HG03108 (cell line): ENCODE measurements around the gene MST1R.

ENCODE experiments used
- ATAC-seq: cut with Tn5 transposase; IDR thresholded peaks from one replicate; pipeline ENCODE4 v1.9.1; 2021; ENCODE audit warnings: moderate library complexity; ENCODE audit not compliant: unreplicated experiment

MST1R gene

DNA sequence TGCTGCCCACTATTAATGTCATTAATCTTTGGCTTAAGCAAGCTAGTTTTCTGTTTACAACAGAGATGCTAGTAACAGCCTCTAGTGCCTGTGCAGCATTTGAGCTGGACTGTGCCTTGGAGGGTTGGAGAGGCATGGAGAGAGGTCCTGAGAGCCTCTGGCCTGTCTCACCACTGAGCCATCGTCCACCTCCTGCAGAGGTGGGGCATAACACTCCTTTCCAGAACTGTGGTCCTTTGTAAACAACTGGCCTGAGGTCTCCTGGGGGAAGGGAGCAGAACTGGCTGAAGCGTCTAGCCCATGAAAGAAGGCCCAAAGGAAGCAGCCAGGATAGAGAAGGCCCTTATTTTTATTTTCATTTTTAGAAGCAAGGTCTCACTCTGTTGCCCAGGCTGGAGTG lies 24.0 kb downstream of the MST1R start:
- no peak for ATAC-seq

GRCh38 chr3:49878686-49879085 lies 25.0 kb downstream of the MST1R start:
- ATAC-seq, result no peak

DNA sequence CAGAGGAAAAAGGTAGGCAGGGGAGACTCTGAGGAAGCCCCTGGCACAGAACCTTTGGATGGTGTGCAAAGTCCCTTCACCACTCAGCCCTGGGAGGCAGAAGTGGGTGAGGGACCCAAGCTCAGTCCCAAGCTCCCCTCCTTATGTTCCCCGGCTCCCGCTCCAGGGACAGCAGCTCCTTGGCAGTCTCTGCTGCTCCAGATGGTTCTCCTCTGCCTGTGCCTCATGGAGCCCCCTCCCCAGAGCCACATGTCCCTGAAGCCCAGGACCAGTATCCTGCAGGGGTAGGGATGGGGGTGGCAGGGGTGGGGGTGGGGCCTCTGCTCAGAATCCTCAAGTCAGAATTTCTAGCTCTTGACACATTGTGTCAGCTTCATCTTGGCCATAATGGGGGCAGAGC lies 26.0 kb downstream of the MST1R start:
- ATAC-seq, result no peak

DNA sequence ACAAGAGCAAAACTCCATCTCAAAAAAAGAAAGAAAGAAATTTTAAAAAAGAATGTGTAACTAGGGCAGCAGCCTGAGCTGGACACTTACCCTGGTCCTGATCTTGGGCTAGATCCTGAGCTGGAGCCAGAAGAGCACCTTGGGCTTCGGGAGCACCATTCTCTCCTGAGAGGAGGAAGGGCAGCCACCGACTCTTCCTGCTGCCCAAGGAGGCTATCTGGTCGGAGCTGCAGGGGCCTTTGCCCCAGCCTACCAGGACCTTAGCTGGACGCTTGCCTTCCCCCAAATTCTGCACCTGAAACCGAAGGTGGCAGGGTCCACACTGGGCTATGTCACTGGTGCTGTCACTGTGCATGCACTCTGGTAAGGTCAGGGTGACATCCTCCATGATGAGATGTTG lies 27.1 kb downstream of the MST1R start:
- no peak for ATAC-seq

DNA sequence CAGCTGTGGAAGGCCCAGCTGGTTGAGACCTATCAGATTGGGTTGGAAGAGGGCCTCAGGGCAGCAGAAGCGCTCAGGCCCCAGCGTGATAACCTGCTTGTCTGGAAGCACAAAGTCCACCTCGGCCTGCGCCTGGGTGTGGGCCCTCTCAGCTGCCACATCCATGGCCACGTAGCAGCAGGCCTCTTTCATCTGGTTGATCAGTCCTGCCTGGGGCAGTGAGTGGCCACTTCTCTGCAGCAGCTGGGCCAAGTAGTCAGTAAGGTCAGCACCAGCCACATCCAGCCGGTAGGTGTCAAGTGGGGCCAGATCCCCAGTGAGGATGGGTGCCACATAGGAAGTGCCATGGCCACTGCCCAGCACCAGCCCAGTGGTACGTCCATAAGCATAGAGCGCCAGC lies 30.1 kb downstream of the MST1R start:
- no peak for ATAC-seq

GRCh38 chr3:49872801-49873281 lies 30.8 kb downstream of the MST1R start:
- no peak for ATAC-seq

- no peak for ATAC-seq
Measured at GRCh38 chr3:49871531-49872153, 32.0 kb downstream of the MST1R start.

DNA sequence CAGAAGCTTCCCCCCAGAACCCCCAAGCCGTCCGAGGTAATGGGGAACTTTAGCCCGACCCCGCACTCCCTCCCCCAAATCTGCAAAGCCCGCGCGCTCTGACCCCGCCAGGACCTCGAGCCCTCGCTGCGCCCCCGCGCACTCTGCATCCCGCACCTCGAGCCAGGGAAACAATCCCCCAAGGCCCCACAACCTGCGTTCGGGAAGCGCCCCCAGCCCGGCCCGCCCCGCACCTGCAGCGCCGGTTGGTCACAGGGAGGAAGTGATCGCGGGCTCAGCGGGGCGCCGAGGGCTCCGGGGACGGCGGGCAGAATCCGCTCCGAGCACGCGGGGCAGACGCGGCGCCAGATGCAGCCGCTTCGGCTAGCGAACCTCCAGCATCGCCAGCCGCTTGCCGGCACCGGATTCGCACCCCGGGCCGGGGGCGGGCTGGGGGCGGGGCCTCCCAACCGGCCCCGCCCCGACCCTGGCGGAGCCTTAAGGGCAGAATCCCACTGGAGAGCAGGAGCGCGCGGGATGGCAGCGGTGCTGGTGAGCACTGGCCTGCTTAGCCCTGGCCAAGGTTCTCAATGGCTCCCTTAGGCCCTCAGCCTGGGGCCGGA lies 34.0 kb downstream of the MST1R start, which contains the start of gene CAMKV:
CAMKV (minus strand) TSS at position 382 of the 602 bp plus-strand sequence. CDS start 7,518 bp downstream, outside the sequence.
- no peak for ATAC-seq

GRCh38 chr3:49868862-49869466 lies 34.7 kb downstream of the MST1R start:
- no peak for ATAC-seq

- no peak for ATAC-seq
Measured at GRCh38 chr3:49867871-49868321, 35.8 kb downstream of the MST1R start.

DNA sequence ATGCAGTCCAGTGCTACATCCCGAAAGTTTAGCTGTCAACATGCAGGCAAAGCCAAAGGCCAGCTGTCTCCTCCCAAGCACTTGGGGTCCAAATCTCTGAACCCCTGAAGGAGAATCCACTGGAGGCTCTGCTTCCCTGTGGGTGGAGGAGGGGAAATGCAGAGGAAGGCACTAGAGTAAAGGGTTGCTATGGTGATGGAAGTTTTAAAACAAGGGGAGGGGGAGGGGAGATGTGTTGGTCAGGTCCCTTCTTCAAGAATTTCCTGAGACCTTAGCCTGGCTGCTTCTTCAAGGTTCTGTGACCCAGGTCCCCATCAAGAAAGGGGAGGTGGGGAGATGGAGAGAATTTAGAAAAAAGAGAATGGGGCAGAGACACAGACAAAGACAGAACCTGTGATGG lies 36.3 kb downstream of the MST1R start:
- no peak for ATAC-seq

DNA sequence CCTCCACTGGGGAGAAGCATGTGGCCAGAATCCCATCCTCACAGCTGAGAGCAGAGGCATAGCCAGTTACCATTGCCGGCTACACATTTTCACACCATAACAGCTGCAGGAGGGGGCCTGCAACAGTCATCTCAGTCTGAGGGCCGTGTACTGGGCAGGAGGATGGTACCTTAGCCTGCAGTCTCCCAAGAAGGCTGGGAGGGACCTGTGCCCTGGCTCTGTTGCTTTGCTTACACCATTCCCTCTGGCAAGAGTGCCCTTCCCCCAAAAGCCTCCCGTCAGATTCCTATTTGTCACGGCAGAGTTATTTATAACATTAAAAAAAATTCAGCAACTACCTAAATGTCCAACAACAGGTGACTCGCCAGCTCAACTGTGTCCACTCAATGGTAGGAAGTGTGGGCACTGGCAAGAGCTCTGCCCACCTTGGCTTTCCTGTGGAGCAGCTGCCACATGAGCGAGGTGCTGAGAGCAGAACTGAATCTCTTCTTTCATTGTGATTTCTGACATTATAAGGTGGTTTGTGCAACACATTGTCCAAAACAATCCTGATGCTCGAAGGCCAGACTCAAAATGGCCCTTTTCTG lies 38.4 kb downstream of the MST1R start:
- ATAC-seq, result no peak

- no peak for ATAC-seq
Measured at GRCh38 chr3:49864505-49864904, 39.2 kb downstream of the MST1R start.

- ATAC-seq, result no peak
Measured at GRCh38 chr3:49859576-49860305, 43.9 kb downstream of the MST1R start.

DNA sequence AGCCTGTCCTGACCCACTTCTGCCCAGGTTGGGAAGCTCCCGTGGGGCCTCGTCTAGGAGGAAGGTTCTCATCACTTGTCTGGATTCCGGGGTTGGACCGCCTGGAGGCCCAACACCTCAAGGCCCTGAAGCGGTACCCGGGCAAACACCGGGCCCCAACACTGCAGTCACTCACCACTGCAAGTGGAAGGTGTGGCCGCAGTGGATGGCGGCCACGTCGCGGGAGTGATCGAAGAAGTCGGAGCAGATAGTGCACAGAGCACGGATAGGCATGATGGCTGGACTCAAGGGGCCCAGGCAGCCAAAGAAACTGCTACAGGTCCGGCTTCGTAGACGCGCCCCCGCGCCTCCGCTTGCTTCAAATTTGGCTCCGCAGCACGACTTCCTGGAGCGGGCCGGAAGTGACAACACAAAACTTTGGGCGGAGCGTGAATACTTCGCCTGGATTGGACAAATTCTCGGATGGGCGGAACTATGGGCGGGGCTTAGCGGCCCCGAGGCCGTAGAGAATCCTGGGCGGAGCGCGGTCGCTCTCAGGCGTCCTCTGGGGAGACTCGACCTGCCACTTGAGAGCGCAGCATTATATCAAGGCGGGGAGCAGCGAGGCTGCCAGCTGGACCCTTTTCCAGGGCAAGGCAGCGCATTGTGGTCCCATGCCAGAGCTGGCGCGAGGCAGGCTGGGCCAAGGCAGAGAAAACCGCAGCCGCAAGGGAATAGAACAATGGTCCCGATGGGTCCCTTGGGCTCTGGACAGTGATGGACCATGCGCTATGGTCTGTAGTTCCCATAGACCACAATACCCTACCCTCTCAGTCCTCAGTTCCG lies 47.3 kb downstream of the MST1R start, which contains the start of gene TRAIP:
TRAIP (minus strand) TSS at position 384 of the 825 bp plus-strand sequence; CDS start at position 273, 111 bp downstream.
- ATAC-seq, result peak; percentile 98

DNA sequence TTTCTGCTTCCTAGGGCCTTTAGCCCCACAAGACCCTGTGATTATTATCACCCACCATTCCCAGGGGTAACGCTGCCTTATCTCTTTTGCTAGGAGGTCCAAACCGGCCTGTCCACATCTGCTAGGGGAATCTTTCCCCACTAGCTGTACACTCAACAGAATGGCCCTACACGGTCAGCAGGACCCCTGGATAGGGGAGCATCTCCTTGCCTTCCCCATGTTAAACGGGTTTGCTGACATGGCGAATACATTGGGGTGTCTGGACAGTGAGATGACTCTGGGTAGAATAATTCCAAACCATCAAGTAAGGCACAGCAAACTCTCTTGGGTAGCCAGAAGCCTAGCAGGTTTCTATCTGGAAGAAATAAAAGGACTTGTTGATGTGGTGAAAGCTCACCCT lies 48.0 kb downstream of the MST1R start:
- ATAC-seq, result no peak

GRCh38 chr3:49845694-49846093 lies 58.0 kb downstream of the MST1R start:
- no peak for ATAC-seq

GRCh38 chr3:49844464-49845183 lies 59.0 kb downstream of the MST1R start:
- no peak for ATAC-seq

DNA sequence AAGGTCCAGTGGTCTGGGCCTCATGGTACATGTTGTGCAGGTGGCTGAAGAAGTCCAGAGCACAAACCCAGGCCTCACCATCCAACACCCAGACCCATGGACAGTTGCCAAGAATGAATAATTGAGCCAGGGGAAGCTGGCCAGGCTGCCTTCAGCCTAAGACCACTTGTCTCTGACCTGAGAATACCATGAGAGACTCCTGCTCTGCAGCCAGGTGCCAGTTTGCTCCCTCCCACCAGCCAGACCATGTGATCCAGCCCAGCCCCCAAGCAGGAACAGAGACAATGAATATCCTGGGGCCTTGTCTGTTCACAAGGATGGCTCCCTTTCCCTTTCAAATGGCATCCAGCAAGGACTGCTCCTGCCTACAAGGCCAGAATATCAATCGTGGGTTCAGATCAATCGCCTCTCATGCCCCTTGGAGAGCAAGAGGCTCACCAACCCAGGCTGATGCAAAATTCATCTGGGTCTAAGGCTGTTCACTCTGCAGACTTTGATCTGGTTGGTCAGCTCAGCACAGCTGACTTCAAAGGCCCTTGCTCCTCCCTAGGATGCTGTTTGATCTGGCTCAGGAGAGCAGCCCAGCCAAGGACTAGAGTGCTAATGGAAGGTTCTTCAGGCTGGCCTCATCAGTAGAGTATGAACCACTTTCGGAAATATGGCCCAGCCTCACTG lies 60.7 kb downstream of the MST1R start:
- ATAC-seq, result no peak
